Naive thymus-derived CD8-positive, alpha-beta T cell (primary cell): ENCODE data around the gene GNB1L. TPM values are rescaled to one million over a fixed set of nuclear protein-coding genes. Genes with fewer than 3 reads are reported as not detected.
A peak's percentile ranks its signal among the peaks of the same experiment; 100 is the strongest.

Experiments
- ATAC-seq, 2 donors: fragments of 150-1000 bp; cut with Tn5 transposase in 1 of 2; sonication (Bioruptor Pico), chemical (Tn5 transposase) in 1 of 2; 1 replicate in 1 of 2; 2 replicates in 1 of 2; pipeline ENCODE4 v1.10.0; 2021; ENCODE audit warnings: mild to moderate bottlenecking in 2 of 2, moderate library complexity in 2 of 2
- POLR2A ChIA-PET: fragments of 350-600 bp; sonication (Branson Sonifier 250); formaldehyde crosslinking; loops from one replicate; lab custom pipeline; 2021; ENCODE audit warnings: antibody characterized with exemption; lab: Charles Lee
- DNase-seq, 10 donors: peaks; one replicate each; pipeline versions ENCODE4 v3.0.0 to v3.0.0-alpha.2; 2020 to 2022
- H3K27ac Mint-ChIP-seq, 10 donors: one replicate each; pipeline ENCODE4 v1.8.0; 2020 to 2022; ENCODE audit warnings: mild to moderate bottlenecking in 10 of 10, mixed read lengths in 10 of 10, moderate library complexity in 4 of 10, inconsistent platforms in 1 of 10
- H3K27me3 Mint-ChIP-seq, 5 donors: one replicate each; pipeline ENCODE4 v1.8.0; 2021 to 2022; ENCODE audit warnings: mixed read lengths in 5 of 5
- H3K36me3 Mint-ChIP-seq, 3 donors: one replicate each; pipeline ENCODE4 v1.8.0; 2020 to 2022; ENCODE audit warnings: mixed read lengths in 3 of 3, mild to moderate bottlenecking in 2 of 3, inconsistent platforms in 1 of 3
- H3K4me1 Mint-ChIP-seq, 4 donors: one replicate each; pipeline ENCODE4 v1.8.0; 2021 to 2022; ENCODE audit warnings: mixed read lengths in 4 of 4
- H3K4me3 Mint-ChIP-seq, 10 donors: one replicate each; pipeline ENCODE4 v1.8.0; 2020 to 2022; ENCODE audit warnings: mild to moderate bottlenecking in 10 of 10, mixed read lengths in 10 of 10, moderate library complexity in 6 of 10, inconsistent platforms in 1 of 10
- H3K9me3 Mint-ChIP-seq, 9 donors: one replicate each; pipeline ENCODE4 v1.8.0; 2020 to 2022; ENCODE audit warnings: mixed read lengths in 9 of 9, mild to moderate bottlenecking in 3 of 9, inconsistent platforms in 1 of 9, moderate library complexity in 1 of 9
- polyA plus RNA-seq, 3 donors: library from polyadenylated mRNA; unstranded; fragments of 300-500 nt; fragmentation: Illumina TruSeq; gene quantifications; one replicate each; pipeline ENCODE4 v1.2.3, GENCODE V29; 2021
- total RNA-seq, 8 experiments: library from RNA in 2 of 8; stranded (reverse) in 2 of 8; gene quantifications; one replicate each; pipeline ENCODE4 v1.2.3 and lab custom pipeline; 2021 to 2026

Gene GNB1L
- total and polyA plus RNA-seq, 5 experiments from 2014 or later: 11.0 to 18.7 (median 12.5) TPM

- no peaks in the 10 kb centered on the region for H3K9me3 Mint-ChIP-seq
- no peak overlapping the region for H3K27ac Mint-ChIP-seq
- ATAC-seq (no peak), DNase-seq (peak in 1 of 10 donors; percentile 48)
- no peak overlapping the region for H3K4me3 Mint-ChIP-seq
- POLR2A ChIA-PET: no interaction called here
- H3K36me3 Mint-ChIP-seq: peaks cover 0 to 21% (median 5%) of the 10 kb centered on the region in 3 donors
- peaks cover 7 to 16% (median 10%) of the 10 kb centered on the region in 4 donors for H3K4me1 Mint-ChIP-seq
- H3K27me3 Mint-ChIP-seq: no peaks in the 10 kb centered on the region
Observed at GRCh38 chr22:19806213-19807160, 48.2 kb downstream of the GNB1L start.

- ATAC-seq (no peak), DNase-seq (peak in 1 of 10 donors; percentile 22)
- no peak overlapping the region for H3K4me3 Mint-ChIP-seq
- H3K36me3 Mint-ChIP-seq: peaks cover 0 to 22% (median 5%) of the 10 kb centered on the region in 3 donors
- POLR2A ChIA-PET: no interaction called here
- H3K9me3 Mint-ChIP-seq: no peaks in the 10 kb centered on the region
- H3K27ac Mint-ChIP-seq: no peak overlapping the region
- peaks cover 3 to 9% (median 6%) of the 10 kb centered on the region in 4 donors for H3K4me1 Mint-ChIP-seq
- H3K27me3 Mint-ChIP-seq: no peaks in the 10 kb centered on the region
Observed at GRCh38 chr22:19805821-19806212, 48.9 kb downstream of the GNB1L start.

GRCh38 chr22:19803736-19804267 lies 50.9 kb downstream of the GNB1L start:
- Mint-ChIP-seq H3K4me3 (no peak overlapping the region), H3K4me1 (peaks cover 0 to 3% (median 0%) of the 10 kb centered on the region in 4 donors), H3K9me3 (no peaks in the 10 kb centered on the region), H3K27me3 (no peaks in the 10 kb centered on the region), H3K36me3 (peaks cover 0 to 24% (median 5%) of the 10 kb centered on the region in 3 donors), H3K27ac (no peak overlapping the region)
- POLR2A ChIA-PET: no interaction called here
- ATAC-seq (no peak), DNase-seq (peak in 1 of 10 donors; percentile 38)

GRCh38 chr22:19802894-19803735 lies 51.6 kb downstream of the GNB1L start:
- Mint-ChIP-seq H3K27me3 (no peaks in the 10 kb centered on the region), H3K4me1 (peaks cover 0 to 3% (median 0%) of the 10 kb centered on the region in 4 donors), H3K27ac (no peak overlapping the region), H3K36me3 (peaks cover 0 to 24% (median 5%) of the 10 kb centered on the region in 3 donors), H3K9me3 (no peaks in the 10 kb centered on the region), H3K4me3 (no peak overlapping the region)
- POLR2A ChIA-PET: no interaction called here
- ATAC-seq: no peak
- peak in 1 of 10 donors; percentile 53 for DNase-seq

- Mint-ChIP-seq H3K4me3 (no peak overlapping the region), H3K27me3 (no peaks in the 10 kb centered on the region), H3K4me1 (peaks cover 0 to 3% (median 0%) of the 10 kb centered on the region in 4 donors), H3K9me3 (no peaks in the 10 kb centered on the region), H3K27ac (no peak overlapping the region), H3K36me3 (peaks cover 0 to 21% (median 5%) of the 10 kb centered on the region in 3 donors)
- POLR2A ChIA-PET: no interaction called here
- ATAC-seq (no peak), DNase-seq (peak in 1 of 10 donors; percentile 59)
Observed at GRCh38 chr22:19802001-19802893, 52.4 kb downstream of the GNB1L start.

GRCh38 chr22:19801340-19802000 lies 53.2 kb downstream of the GNB1L start:
- POLR2A ChIA-PET: no interaction called here
- no peak overlapping the region for H3K27ac Mint-ChIP-seq
- H3K36me3 Mint-ChIP-seq: peaks cover 0 to 23% (median 5%) of the 10 kb centered on the region in 3 donors
- no peak overlapping the region for H3K4me3 Mint-ChIP-seq
- peaks cover 0 to 5% (median 3%) of the 10 kb centered on the region in 4 donors for H3K4me1 Mint-ChIP-seq
- DNase-seq (peak in 1 of 10 donors; percentile 21), ATAC-seq (no peak)
- no peaks in the 10 kb centered on the region for H3K9me3 Mint-ChIP-seq
- no peaks in the 10 kb centered on the region for H3K27me3 Mint-ChIP-seq

- Mint-ChIP-seq H3K4me3 (no peak overlapping the region), H3K27me3 (no peaks in the 10 kb centered on the region), H3K27ac (no peak overlapping the region), H3K9me3 (no peaks in the 10 kb centered on the region), H3K36me3 (peaks cover 0 to 23% (median 5%) of the 10 kb centered on the region in 3 donors), H3K4me1 (peaks cover 0 to 6% (median 4%) of the 10 kb centered on the region in 4 donors)
- POLR2A ChIA-PET: no interaction called here
- DNase-seq (no peak), ATAC-seq (no peak)
Observed at GRCh38 chr22:19800761-19801244, 53.9 kb downstream of the GNB1L start.

- Mint-ChIP-seq H3K36me3 (peaks cover 0 to 23% (median 8%) of the 10 kb centered on the region in 3 donors), H3K27me3 (no peaks in the 10 kb centered on the region), H3K9me3 (no peaks in the 10 kb centered on the region), H3K4me1 (peaks cover 0 to 10% (median 6%) of the 10 kb centered on the region in 4 donors), H3K4me3 (no peak overlapping the region), H3K27ac (no peak overlapping the region)
- DNase-seq: no peak
- ATAC-seq: no peak
- POLR2A ChIA-PET: no interaction called here
Observed at GRCh38 chr22:19800306-19800705, 54.4 kb downstream of the GNB1L start.

GRCh38 chr22:19799322-19800190 lies 55.1 kb downstream of the GNB1L start:
- Mint-ChIP-seq H3K27ac (no peak overlapping the region), H3K36me3 (peaks cover 0 to 23% (median 12%) of the 10 kb centered on the region in 3 donors), H3K27me3 (no peaks in the 10 kb centered on the region), H3K4me3 (no peak overlapping the region), H3K9me3 (peaks cover 0 to under 1% (median 0%) of the 10 kb centered on the region in 9 donors), H3K4me1 (peaks cover 0 to 15% (median 10%) of the 10 kb centered on the region in 4 donors)
- DNase-seq (peak in 1 of 10 donors; percentile 23), ATAC-seq (no peak)
- POLR2A ChIA-PET: no interaction called here

GRCh38 chr22:19798891-19799293 lies 55.8 kb downstream of the GNB1L start:
- no peak overlapping the region for H3K4me3 Mint-ChIP-seq
- POLR2A ChIA-PET: no interaction called here
- peaks cover 0 to 15% (median 10%) of the 10 kb centered on the region in 4 donors for H3K4me1 Mint-ChIP-seq
- peaks cover 0 to 7% (median under 1%) of the 10 kb centered on the region in 9 donors for H3K9me3 Mint-ChIP-seq
- H3K36me3 Mint-ChIP-seq: peaks cover 6 to 30% (median 19%) of the 10 kb centered on the region in 3 donors
- no peak for ATAC-seq
- no peak overlapping the region for H3K27ac Mint-ChIP-seq
- H3K27me3 Mint-ChIP-seq: no peaks in the 10 kb centered on the region
- peak in 1 of 10 donors; percentile 34 for DNase-seq
